ENCODE results near the gene LIX1L. TPM values are rescaled to one million over a fixed set of nuclear protein-coding genes. Genes with fewer than 3 reads are reported as not detected.

Gene LIX1L
- total RNA-seq = 10 to 100 TPM; 43.4 to 61.2 TPM

GRCh38 chr1:145957443-145958319 lies at the start of gene LIX1L:
LIX1L (minus strand) TSS chr1:145958017; CDS start chr1:145957927, 90 bp downstream.
- Mint-ChIP-seq H3K36me3 (ENCODE audit: low read depth) (peaks cover 50% of the 10 kb centered on the region), H3K9me3 (no peaks in the 10 kb centered on the region), H3K4me1 (peaks cover 44% of the 10 kb centered on the region), H3K27me3 (no peaks in the 10 kb centered on the region), H3K27ac (peak within 1 kb of the TSS; percentile 89), H3K4me3 (peak within 1 kb of the TSS; percentile 95)
- ATAC-seq (replicated peaks) = peak; percentile 92

GRCh38 chr1:146001709-146002108 lies 43.9 kb upstream of the LIX1L start:
- Mint-ChIP-seq H3K27me3 (no peaks in the 10 kb centered on the region), H3K9me3 (no peaks in the 10 kb centered on the region), H3K36me3 (ENCODE audit: low read depth) (peaks cover 8% of the 10 kb centered on the region), H3K4me1 (peaks cover 41% of the 10 kb centered on the region), H3K4me3 (peak overlapping the region; percentile 45), H3K27ac (peak overlapping the region; percentile 75)
- peak; percentile 20 for ATAC-seq (replicated peaks)

DNA sequence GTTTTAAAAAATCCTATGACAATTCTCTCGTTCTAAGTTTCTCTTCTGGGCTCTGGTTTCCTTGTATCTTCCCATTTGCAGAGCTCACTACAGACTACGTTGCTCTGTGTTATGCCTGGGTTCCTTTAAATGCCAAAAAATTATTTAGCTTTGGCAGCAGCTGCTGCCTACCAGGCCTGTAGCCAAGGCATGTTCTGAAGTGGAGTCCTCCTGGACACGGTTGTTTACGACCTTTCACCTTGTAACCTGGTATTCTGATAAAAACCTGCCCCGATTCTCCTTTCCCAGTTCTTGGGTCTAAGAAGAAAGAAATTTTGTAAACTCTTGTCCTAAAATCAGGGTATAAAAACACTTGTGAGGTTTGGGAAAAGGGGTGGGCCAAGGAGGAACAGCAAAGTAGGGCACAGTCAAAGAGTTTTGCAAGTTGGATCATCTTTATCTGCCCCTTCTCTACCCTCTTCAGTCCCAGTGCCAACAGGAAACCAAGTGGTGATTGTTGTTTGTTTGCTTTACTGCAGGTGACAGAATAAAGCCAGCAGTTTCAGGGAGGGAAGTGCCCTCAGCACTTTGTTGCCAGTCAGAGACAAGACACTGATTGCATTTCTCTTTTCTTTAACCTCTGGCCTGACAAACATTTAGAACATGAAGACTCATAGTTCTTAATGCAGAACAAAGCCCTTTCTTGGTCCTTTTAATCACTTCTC lies 41.7 kb upstream of the LIX1L start:
- no peak for ATAC-seq (replicated peaks)
- Mint-ChIP-seq H3K4me1 (peaks cover 31% of the 10 kb centered on the region), H3K27me3 (no peaks in the 10 kb centered on the region), H3K36me3 (ENCODE audit: low read depth) (peaks cover 30% of the 10 kb centered on the region), H3K9me3 (no peaks in the 10 kb centered on the region), H3K4me3 (peak overlapping the region; percentile 88), H3K27ac (peak overlapping the region; percentile 96)

DNA sequence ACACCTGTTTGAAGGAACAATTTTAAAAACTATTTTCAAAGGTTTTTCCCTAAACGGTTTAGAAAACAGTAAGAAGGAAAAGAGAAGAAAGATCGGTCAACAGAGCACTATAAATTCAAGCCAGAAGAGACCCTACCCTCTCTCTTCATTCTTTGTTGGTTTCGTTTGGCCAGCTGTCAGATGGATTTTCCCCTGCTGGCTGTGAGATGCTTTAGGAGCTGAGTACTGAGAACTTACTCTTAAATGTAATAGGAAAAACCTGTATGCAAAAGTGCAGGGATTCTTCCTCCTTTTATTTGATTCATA lies 39.9 kb upstream of the LIX1L start:
- H3K9me3 Mint-ChIP-seq = no peaks in the 10 kb centered on the region
- no peak for ATAC-seq (replicated peaks)
- peaks cover 48% of the 10 kb centered on the region for H3K36me3 Mint-ChIP-seq (ENCODE audit: low read depth)
- H3K27me3 Mint-ChIP-seq = no peaks in the 10 kb centered on the region
- peak overlapping the region; percentile 96 for H3K27ac Mint-ChIP-seq
- peaks cover 42% of the 10 kb centered on the region for H3K4me1 Mint-ChIP-seq
- H3K4me3 Mint-ChIP-seq = peak overlapping the region; percentile 88

DNA sequence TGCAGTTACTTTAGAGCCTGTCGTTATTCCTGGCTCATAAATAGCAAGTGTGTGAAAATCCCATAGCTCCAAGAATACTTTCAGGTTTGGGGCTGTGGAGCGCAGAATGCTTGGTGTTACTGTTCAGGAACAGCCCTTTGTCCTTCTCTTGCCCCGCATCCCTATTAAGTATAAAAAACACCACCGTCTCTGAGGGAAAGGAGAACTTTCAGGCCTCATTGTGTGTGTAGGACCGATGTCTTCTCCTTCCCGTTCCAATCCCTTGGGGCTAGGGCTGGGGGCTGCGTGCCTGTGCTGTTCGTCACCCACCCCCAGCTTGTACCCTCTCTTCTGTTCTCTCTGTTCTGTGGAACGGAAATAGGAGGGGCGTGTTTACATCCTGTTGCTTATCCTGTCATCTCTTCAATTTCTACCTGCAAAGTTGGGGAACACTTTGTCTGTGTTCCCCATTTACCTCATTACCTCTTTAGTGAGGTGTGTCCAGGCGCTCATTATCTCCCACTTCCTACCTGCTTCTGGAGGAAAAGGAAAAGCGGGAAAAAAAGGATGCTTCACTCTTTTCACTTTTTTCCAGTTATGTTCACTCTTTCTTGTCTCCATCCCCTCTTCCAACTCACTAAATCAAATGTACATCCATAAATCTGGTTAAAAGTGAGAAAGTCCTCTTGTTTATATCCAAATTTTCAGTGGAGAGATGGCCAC lies 39.4 kb upstream of the LIX1L start:
- ATAC-seq (replicated peaks) = peak; percentile 61
- H3K4me3 Mint-ChIP-seq = peak overlapping the region; percentile 88
- H3K27me3 Mint-ChIP-seq = no peaks in the 10 kb centered on the region
- H3K27ac Mint-ChIP-seq = peak overlapping the region; percentile 96
- peaks cover 47% of the 10 kb centered on the region for H3K4me1 Mint-ChIP-seq
- H3K9me3 Mint-ChIP-seq = no peaks in the 10 kb centered on the region
- peaks cover 53% of the 10 kb centered on the region for H3K36me3 Mint-ChIP-seq (ENCODE audit: low read depth)

DNA sequence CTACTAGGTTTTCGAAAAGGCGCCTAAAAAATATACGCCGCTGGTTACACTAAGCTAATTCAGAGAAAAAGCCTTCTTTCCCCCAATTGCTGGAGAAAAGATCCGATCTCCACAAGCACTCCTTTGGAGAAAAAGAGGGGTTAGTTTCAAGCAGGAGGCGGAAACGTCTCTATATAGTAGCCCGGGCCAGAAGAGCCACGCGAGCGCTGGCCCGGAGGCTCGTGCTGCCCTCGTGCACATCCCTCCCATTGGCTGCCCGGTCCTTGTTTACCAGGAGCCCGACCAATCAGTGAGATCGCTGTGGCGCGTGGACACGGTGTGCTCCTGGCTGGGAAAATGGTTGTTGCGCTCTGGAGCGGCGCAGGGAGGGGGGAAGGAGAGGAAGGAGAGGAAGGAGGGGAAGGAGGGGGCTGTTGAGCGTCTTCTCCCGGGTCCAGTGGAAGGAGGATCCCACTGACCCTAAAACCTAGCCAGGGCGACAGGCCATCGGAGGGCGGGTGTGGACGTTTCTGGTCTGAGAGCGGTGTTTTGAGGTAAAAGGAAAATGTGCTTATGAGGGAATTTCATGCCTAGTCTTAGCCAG lies 38.7 kb upstream of the LIX1L start, which contains the start of gene TXNIP:
Gene TXNIP, minus strand, starts transcription at position 147 of the 583 bp plus-strand sequence. CDS start 313 bp downstream, outside the sequence.
- Mint-ChIP-seq H3K9me3 (no peaks in the 10 kb centered on the region), H3K27ac (peak within 1 kb of the TSS; percentile 96), H3K36me3 (ENCODE audit: low read depth) (peaks cover 60% of the 10 kb centered on the region), H3K4me3 (peak within 1 kb of the TSS; percentile 88), H3K27me3 (no peaks in the 10 kb centered on the region), H3K4me1 (peaks cover 46% of the 10 kb centered on the region)
- ATAC-seq (replicated peaks) = peak; percentile 89

GRCh38 chr1:145995964-145996432 lies 38.2 kb upstream of the LIX1L start:
- peaks cover 61% of the 10 kb centered on the region for H3K36me3 Mint-ChIP-seq (ENCODE audit: low read depth)
- peak overlapping the region; percentile 88 for H3K4me3 Mint-ChIP-seq
- ATAC-seq (replicated peaks) = no peak
- H3K27me3 Mint-ChIP-seq = no peaks in the 10 kb centered on the region
- H3K27ac Mint-ChIP-seq = peak overlapping the region; percentile 96
- peaks cover 43% of the 10 kb centered on the region for H3K4me1 Mint-ChIP-seq
- no peaks in the 10 kb centered on the region for H3K9me3 Mint-ChIP-seq

GRCh38 chr1:145995148-145995881 lies 37.5 kb upstream of the LIX1L start:
- Mint-ChIP-seq H3K9me3 (no peaks in the 10 kb centered on the region), H3K4me3 (peak overlapping the region; percentile 88), H3K27ac (peak overlapping the region; percentile 96), H3K27me3 (no peaks in the 10 kb centered on the region), H3K4me1 (peaks cover 43% of the 10 kb centered on the region), H3K36me3 (ENCODE audit: low read depth) (peaks cover 61% of the 10 kb centered on the region)
- ATAC-seq (replicated peaks) = no peak

DNA sequence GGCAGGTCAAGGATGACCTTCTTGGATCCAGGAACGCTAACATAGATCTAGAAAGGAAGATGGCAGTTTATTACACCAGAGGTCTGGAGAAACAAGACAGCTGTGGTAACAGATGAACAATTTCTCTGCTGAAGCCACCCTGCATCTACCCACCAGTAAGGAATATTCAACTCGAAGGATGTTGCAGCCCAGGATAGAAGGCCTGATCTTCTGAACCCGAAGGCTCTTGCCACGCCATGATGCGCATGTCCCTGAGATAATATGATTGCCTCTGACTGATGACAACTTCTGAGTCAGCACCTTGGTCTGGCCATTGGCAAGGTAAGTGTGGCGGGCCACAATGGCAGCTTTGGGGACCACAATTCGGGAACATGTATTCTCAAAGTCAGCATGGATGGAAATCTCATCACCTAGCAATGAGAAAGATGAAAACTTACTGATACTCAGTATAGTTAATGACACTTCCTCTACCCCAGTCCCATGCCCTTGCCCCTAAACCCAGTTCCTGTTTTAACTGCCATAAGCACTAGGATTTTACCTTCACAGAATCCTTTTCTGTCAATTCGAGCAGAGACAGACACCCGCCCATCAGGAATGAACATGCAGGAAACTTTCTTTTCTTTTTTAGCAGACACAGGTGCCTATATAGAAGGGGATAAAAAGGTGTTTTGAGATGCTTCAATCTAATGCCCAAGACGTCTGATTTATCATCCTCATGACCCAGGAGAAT lies 36.7 kb upstream of the LIX1L start:
- H3K27me3 Mint-ChIP-seq = no peaks in the 10 kb centered on the region
- H3K27ac Mint-ChIP-seq = peak overlapping the region; percentile 96
- H3K9me3 Mint-ChIP-seq = no peaks in the 10 kb centered on the region
- H3K4me1 Mint-ChIP-seq = peaks cover 37% of the 10 kb centered on the region
- H3K4me3 Mint-ChIP-seq = peak overlapping the region; percentile 88
- peak; percentile 40 for ATAC-seq (replicated peaks)
- peaks cover 61% of the 10 kb centered on the region for H3K36me3 Mint-ChIP-seq (ENCODE audit: low read depth)

DNA sequence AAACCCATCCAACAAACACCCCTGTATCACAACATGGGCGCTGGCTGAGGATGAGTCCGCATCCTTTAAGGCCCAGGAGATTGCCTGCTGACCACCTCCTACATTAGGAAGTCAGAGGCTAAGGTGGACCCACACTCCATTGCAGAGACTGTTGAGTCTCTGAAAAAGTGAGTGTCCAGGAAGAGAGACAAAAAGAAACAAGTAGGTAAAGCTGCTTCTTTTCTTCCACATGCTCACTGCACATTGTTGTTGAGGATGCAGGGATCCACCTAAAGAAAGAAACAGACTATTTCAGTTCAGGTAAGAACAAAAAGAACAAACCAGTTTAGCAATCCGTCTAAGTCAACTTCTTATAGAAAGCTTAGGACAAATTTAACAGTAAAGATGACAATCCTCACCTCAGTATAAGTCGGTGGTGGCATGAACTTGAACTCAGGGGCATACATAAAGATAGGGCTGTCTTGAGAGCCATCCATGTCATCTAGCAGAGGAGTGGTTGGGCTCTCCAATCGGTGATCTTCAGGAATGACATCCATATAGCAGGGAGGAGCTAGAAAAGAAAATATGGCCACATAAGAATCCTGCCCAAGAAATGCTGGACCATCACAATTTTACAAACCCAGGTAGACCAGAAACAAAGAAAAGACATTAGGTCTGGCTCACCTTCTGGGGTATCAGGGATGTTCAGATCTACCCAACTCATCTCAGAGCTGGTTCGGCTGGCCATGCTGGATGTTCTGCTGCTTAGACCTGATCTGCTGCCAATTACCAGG lies 36.0 kb upstream of the LIX1L start:
- Mint-ChIP-seq H3K4me3 (peak overlapping the region; percentile 88), H3K27me3 (no peaks in the 10 kb centered on the region), H3K4me1 (peaks cover 32% of the 10 kb centered on the region), H3K9me3 (no peaks in the 10 kb centered on the region), H3K27ac (peak overlapping the region; percentile 96), H3K36me3 (ENCODE audit: low read depth) (peaks cover 61% of the 10 kb centered on the region)
- no peak for ATAC-seq (replicated peaks)

GRCh38 chr1:145992958-145993617 lies 35.3 kb upstream of the LIX1L start:
- peaks cover 32% of the 10 kb centered on the region for H3K4me1 Mint-ChIP-seq
- peaks cover 61% of the 10 kb centered on the region for H3K36me3 Mint-ChIP-seq (ENCODE audit: low read depth)
- H3K27me3 Mint-ChIP-seq = no peaks in the 10 kb centered on the region
- H3K9me3 Mint-ChIP-seq = no peaks in the 10 kb centered on the region
- peak overlapping the region; percentile 88 for H3K4me3 Mint-ChIP-seq
- peak overlapping the region; percentile 96 for H3K27ac Mint-ChIP-seq
- ATAC-seq (replicated peaks) = no peak

DNA sequence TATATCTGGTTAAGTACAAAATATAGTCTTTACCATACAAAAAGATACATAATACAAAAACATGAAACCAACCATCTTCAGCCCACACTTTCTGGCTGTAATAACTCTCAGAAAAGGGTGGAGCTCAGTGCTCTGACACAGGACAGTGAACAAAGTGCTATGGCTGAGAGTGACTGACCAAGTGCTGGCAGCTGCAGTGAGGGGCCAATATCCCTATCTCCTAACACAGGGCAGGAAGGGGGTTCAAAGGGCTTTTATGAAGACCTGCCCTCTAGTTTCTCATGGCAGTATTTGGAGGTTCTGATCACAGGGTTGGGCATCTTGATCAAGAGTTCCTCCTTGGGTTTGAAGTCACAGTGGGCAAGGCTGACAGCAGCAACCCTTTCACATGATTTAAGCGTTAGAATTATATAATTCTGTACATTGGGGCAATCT lies 34.7 kb upstream of the LIX1L start:
- Mint-ChIP-seq H3K27ac (peak overlapping the region; percentile 96), H3K36me3 (ENCODE audit: low read depth) (peaks cover 61% of the 10 kb centered on the region), H3K27me3 (no peaks in the 10 kb centered on the region), H3K9me3 (no peaks in the 10 kb centered on the region), H3K4me1 (peaks cover 34% of the 10 kb centered on the region), H3K4me3 (peak overlapping the region; percentile 88)
- no peak for ATAC-seq (replicated peaks)

Data from activated T-helper 17 cell treated with anti-CD3 and anti-CD28 coated beads, Interleukin-2, amount 50 U/mL, for 72 hours (primary cell).